Neural cell (in vitro differentiated cells): ENCODE results near the gene IQCK. TPM values are rescaled to one million over a fixed set of nuclear protein-coding genes. Genes with fewer than 3 reads are reported as not detected.
A peak's percentile ranks its signal among the peaks of the same experiment; 100 is the strongest.

Source experiments
- H2AFZ ChIP-seq: fragments of 200-600, 300-800 bp; sonication (generic), shearing (Covaris generic); 2 replicates; pipeline ENCODE4 v1.6.0; 2014; ENCODE audit warnings: low read depth, mild to moderate bottlenecking, antibody characterized with exemption, low read length, moderate library complexity
- H3F3A ChIP-seq: fragments of 200-600 bp; shearing (Covaris generic); 2 replicates; pipeline ENCODE4 v1.6.1; 2016; ENCODE audit warnings: mild to moderate bottlenecking, moderate library complexity, mixed read lengths, antibody characterized with exemption, low read length; ENCODE audit not compliant: insufficient read depth, poor library complexity, severe bottlenecking
- H3K27ac ChIP-seq: fragments of 200-600, 300-800 bp; sonication (generic), shearing (Covaris generic); 2 replicates; pipeline ENCODE4 v1.5.1; 2014; ENCODE audit warnings: mild to moderate bottlenecking, low read length, moderate library complexity
- H3K27me3 ChIP-seq: fragments of 300-800, 200-600 bp; sonication (generic), shearing (Covaris generic); 2 replicates; pipeline ENCODE4 v1.6.0; 2014; ENCODE audit warnings: mild to moderate bottlenecking, low read depth, low read length, moderate library complexity; ENCODE audit not compliant: insufficient read depth
- H3K36me3 ChIP-seq: fragments of 300-800, 200-600 bp; sonication (generic), shearing (Covaris generic); 2 replicates; pipeline ENCODE4 v1.5.1; 2014; ENCODE audit warnings: mild to moderate bottlenecking, antibody characterized with exemption, low read length, moderate library complexity; ENCODE audit not compliant: insufficient read depth
- H3K4me2 ChIP-seq: fragments of 300-800, 200-600 bp; sonication (generic), shearing (Covaris generic); 2 replicates; pipeline ENCODE4 v1.6.0; 2014; ENCODE audit warnings: mild to moderate bottlenecking, low read length
- H3K4me3 ChIP-seq: fragments of 300-800, 200-600 bp; sonication (generic), shearing (Covaris generic); 2 replicates; pipeline ENCODE4 v1.5.1; 2014; ENCODE audit warnings: mild to moderate bottlenecking, low read length, moderate library complexity
- H3K79me2 ChIP-seq: fragments of 200-600 bp; shearing (Covaris generic); replicated peaks from 2 replicates; pipeline ENCODE4 v1.6.0; 2014; ENCODE audit warnings: mild to moderate bottlenecking, low read length, moderate library complexity; ENCODE audit not compliant: insufficient read depth
- H3K9ac ChIP-seq: fragments of 300-800, 200-600 bp; sonication (generic), shearing (Covaris generic); 2 replicates; pipeline ENCODE4 v1.6.1; 2016; ENCODE audit warnings: mild to moderate bottlenecking, low read length, mixed read lengths
- H3K9me2 ChIP-seq: fragments of 200-600 bp; shearing (Covaris generic); 2 replicates; pipeline ENCODE4 v1.6.1; 2016; ENCODE audit warnings: mild to moderate bottlenecking, low read length, mixed read lengths; ENCODE audit not compliant: insufficient read depth
- H3K9me3 ChIP-seq: fragments of 200-600, 300-800 bp; sonication (generic), shearing (Covaris generic); 2 replicates; pipeline ENCODE4 v1.6.1; 2016; ENCODE audit warnings: mild to moderate bottlenecking, mixed run types, low read length, moderate library complexity, mixed read lengths
- H4K20me1 ChIP-seq: fragments of 200-600 bp; shearing (Covaris generic); 2 replicates; pipeline ENCODE4 v1.6.1; 2016; ENCODE audit warnings: mild to moderate bottlenecking, mixed run types; ENCODE audit not compliant: insufficient read depth
- EP300 ChIP-seq: fragments of 450-650 bp; conservative IDR thresholded peaks from 2 replicates; pipeline ENCODE4 v1.6.1; 2014; ENCODE audit warnings: antibody characterized with exemption, mild to moderate bottlenecking, moderate library complexity; ENCODE audit not compliant: poor library complexity, severe bottlenecking
- EZH2 ChIP-seq: fragments of 200-600, 300-800 bp; shearing (Covaris generic), sonication (generic); IDR thresholded peaks from 2 replicates; pipeline ENCODE4 v1.6.1; 2014; ENCODE audit warnings: antibody characterized with exemption, low read length, borderline replicate concordance, mild to moderate bottlenecking; ENCODE audit not compliant: insufficient read depth, poor library complexity, severe bottlenecking
- MXI1 ChIP-seq: fragments of 450-650 bp; conservative IDR thresholded peaks from 2 replicates; pipeline ENCODE4 v1.6.1; 2014; ENCODE audit warnings: antibody characterized with exemption, mild to moderate bottlenecking; ENCODE audit not compliant: poor library complexity, severe bottlenecking
- POLR2AphosphoS5 ChIP-seq: IDR thresholded peaks from 2 replicates; pipeline ENCODE4 v1.6.1; 2012
- RAD21 ChIP-seq: fragments of 450-650 bp; conservative IDR thresholded peaks from 2 replicates; pipeline ENCODE4 v1.6.1; 2014; ENCODE audit warnings: antibody characterized with exemption, mild to moderate bottlenecking, moderate library complexity
- SMC3 ChIP-seq: fragments of 450-650 bp; conservative IDR thresholded peaks from 2 replicates; pipeline ENCODE4 v1.6.1; 2014; ENCODE audit warnings: antibody characterized with exemption, mild to moderate bottlenecking, moderate library complexity; ENCODE audit not compliant: poor library complexity
- TAF1 ChIP-seq: IDR thresholded peaks from 2 replicates; pipeline ENCODE4 v1.6.1; 2012; ENCODE audit warnings: low read depth
- polyA plus RNA-seq: library from polyadenylated mRNA; depleted of rRNA; stranded (reverse); fragments of >200 nt; gene quantifications from 2 replicates; pipeline ENCODE4 v1.2.3, GENCODE V29; 2014
- TF ChIP-seq, protein P1 (sequence below): IDR thresholded peaks from 2 replicates; pipeline ENCODE4 v1.6.1; 2012; ENCODE audit warnings: borderline replicate concordance
- TF ChIP-seq, protein P2 (sequence below): fragments of 450-650 bp; IDR thresholded peaks from 2 replicates; pipeline ENCODE4 v1.5.1; 2014; ENCODE audit warnings: antibody characterized with exemption, mild to moderate bottlenecking, moderate library complexity; ENCODE audit not compliant: poor library complexity, severe bottlenecking

The IQCK gene
- polyA plus RNA-seq, 1 donor from 2014 or later, result 10.2 TPM

DNA sequence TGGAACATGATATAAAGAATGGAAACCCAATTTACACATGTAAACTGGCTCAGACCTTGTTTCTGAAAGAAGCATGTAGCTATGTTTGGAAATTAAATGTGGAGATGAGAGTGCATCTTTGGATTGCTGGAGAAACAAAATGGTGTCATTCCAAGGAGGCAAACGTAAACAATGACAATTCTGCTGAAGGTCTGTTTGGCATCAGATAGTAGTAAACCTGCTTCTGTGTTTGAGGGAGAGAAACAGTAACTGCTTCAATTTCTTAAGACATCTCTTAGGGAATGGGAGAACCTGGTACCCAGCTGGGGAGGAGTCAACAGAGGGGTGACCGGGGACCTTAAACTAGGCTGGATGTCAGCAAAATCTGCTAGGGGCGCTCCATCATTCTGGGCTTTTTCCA is 143.1 kb downstream of the IQCK start:
- Histone ChIP-seq H3K4me2 (peak overlapping the region; percentile 6), H3K27me3 (no peaks in the 10 kb centered on the region), H3K9me2 (no peaks in the 10 kb centered on the region), H3K79me2 (peaks cover 14% of the 10 kb centered on the region), H3F3A (peaks cover 3% of the 10 kb centered on the region), H3K36me3 (no peaks in the 10 kb centered on the region), H4K20me1 (no peaks in the 10 kb centered on the region), H3K4me3 (peak overlapping the region; percentile 58), H3K9me3 (no peaks in the 10 kb centered on the region), H3K9ac (peak overlapping the region; percentile 56), H3K27ac (peak overlapping the region; percentile 64), H2AFZ (peak overlapping the region; percentile 58)
- TF ChIP-seq TAF1 (no peak), RAD21 (no peak), SMC3 (no peak), MXI1 (no peak), EP300 (no peak), POLR2AphosphoS5 (no peak), EZH2 (no peak)
- TF ChIP-seq, protein P1, sequence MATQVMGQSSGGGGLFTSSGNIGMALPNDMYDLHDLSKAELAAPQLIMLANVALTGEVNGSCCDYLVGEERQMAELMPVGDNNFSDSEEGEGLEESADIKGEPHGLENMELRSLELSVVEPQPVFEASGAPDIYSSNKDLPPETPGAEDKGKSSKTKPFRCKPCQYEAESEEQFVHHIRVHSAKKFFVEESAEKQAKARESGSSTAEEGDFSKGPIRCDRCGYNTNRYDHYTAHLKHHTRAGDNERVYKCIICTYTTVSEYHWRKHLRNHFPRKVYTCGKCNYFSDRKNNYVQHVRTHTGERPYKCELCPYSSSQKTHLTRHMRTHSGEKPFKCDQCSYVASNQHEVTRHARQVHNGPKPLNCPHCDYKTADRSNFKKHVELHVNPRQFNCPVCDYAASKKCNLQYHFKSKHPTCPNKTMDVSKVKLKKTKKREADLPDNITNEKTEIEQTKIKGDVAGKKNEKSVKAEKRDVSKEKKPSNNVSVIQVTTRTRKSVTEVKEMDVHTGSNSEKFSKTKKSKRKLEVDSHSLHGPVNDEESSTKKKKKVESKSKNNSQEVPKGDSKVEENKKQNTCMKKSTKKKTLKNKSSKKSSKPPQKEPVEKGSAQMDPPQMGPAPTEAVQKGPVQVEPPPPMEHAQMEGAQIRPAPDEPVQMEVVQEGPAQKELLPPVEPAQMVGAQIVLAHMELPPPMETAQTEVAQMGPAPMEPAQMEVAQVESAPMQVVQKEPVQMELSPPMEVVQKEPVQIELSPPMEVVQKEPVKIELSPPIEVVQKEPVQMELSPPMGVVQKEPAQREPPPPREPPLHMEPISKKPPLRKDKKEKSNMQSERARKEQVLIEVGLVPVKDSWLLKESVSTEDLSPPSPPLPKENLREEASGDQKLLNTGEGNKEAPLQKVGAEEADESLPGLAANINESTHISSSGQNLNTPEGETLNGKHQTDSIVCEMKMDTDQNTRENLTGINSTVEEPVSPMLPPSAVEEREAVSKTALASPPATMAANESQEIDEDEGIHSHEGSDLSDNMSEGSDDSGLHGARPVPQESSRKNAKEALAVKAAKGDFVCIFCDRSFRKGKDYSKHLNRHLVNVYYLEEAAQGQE, result no peak
- TF ChIP-seq, protein P2, sequence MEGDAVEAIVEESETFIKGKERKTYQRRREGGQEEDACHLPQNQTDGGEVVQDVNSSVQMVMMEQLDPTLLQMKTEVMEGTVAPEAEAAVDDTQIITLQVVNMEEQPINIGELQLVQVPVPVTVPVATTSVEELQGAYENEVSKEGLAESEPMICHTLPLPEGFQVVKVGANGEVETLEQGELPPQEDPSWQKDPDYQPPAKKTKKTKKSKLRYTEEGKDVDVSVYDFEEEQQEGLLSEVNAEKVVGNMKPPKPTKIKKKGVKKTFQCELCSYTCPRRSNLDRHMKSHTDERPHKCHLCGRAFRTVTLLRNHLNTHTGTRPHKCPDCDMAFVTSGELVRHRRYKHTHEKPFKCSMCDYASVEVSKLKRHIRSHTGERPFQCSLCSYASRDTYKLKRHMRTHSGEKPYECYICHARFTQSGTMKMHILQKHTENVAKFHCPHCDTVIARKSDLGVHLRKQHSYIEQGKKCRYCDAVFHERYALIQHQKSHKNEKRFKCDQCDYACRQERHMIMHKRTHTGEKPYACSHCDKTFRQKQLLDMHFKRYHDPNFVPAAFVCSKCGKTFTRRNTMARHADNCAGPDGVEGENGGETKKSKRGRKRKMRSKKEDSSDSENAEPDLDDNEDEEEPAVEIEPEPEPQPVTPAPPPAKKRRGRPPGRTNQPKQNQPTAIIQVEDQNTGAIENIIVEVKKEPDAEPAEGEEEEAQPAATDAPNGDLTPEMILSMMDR, result no peak

DNA sequence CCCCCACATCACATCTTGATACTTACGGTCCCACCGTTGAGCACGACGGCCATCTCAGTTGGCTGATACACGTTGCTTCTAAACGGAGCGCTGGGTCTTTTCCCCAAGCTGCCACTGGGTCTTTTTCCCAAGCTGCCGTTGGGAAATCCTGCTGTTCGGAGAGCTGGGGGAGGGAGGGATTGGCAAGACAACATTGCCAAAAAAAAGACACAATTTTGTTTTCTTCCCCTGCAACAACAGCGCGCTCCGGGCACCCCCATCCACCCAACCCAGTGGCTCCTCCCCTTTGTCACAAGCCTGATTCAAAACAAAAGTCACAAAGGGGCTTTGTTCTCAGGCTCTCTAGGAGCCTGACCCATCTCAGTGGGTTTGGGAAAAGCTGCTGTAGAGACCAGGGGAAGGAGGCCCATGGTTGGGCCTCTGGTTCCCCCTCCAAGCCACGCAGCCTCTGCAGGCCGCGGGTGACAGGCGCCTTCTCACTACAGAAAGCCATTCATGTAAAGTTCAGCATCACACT is 143.8 kb downstream of the IQCK start:
- Histone ChIP-seq H3K4me2 (peak overlapping the region; percentile 6), H3K79me2 (peaks cover 14% of the 10 kb centered on the region), H4K20me1 (no peaks in the 10 kb centered on the region), H3K9me3 (no peaks in the 10 kb centered on the region), H2AFZ (peak overlapping the region; percentile 58), H3K9ac (peak overlapping the region; percentile 56), H3K27ac (peak overlapping the region; percentile 64), H3K9me2 (no peaks in the 10 kb centered on the region), H3F3A (peaks cover 3% of the 10 kb centered on the region), H3K36me3 (no peaks in the 10 kb centered on the region), H3K4me3 (peak overlapping the region; percentile 58), H3K27me3 (no peaks in the 10 kb centered on the region)
- peak; percentile 13 for TF ChIP-seq MXI1
- TF ChIP-seq RAD21, result no peak

DNA sequence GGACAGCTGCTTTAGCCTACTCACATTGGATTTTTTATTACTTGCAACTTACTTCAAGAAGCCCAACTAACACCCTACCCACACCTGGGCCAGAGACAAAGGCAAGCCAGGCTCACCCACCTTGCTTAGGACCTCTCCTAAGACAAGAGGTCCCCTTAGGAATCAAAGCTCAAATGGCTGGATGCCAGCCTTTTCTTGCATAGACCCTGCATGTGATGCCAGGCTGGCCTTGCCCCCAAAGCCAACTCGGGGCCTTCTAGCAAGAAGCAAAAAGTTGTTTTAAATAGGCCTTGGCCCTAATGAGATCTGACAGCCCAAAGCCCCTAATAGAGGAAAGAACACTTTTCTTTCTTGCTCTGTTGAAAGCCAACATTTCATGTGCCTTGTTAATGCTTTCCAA is 145.9 kb downstream of the IQCK start:
- H4K20me1 ChIP-seq, result no peaks in the 10 kb centered on the region
- H3K9me3 ChIP-seq, result no peaks in the 10 kb centered on the region
- H3K27ac ChIP-seq, result no peak overlapping the region
- H2AFZ ChIP-seq, result no peak overlapping the region
- no peak overlapping the region for H3K4me3 ChIP-seq
- H3K27me3 ChIP-seq, result no peaks in the 10 kb centered on the region
- no peaks in the 10 kb centered on the region for H3K36me3 ChIP-seq
- no peak overlapping the region for H3K9ac ChIP-seq
- H3F3A ChIP-seq, result no peaks in the 10 kb centered on the region
- no peaks in the 10 kb centered on the region for H3K9me2 ChIP-seq
- H3K4me2 ChIP-seq, result no peak overlapping the region
- no peak for TF ChIP-seq RAD21
- no peak for TF ChIP-seq POLR2AphosphoS5
- TF ChIP-seq, protein P2, result no peak
- no peak for TF ChIP-seq TAF1
- TF ChIP-seq MXI1, result no peak
- TF ChIP-seq SMC3, result no peak
- TF ChIP-seq, protein P1, result no peak
- no peak for TF ChIP-seq EP300
- no peak for TF ChIP-seq EZH2
- peaks cover 14% of the 10 kb centered on the region for H3K79me2 ChIP-seq
